Ascending aorta (tissue), 2 donors: ENCODE measurements around the gene PLEKHM1. TPM values are rescaled to one million over a fixed set of nuclear protein-coding genes. Genes with fewer than 3 reads are reported as not detected.

Source experiments
- DNase-seq, 2 donors: peaks; one replicate each; pipeline ENCODE4 v3.0.0-alpha.2; 2019; ENCODE audit warnings: low spot score in 2 of 2
- H3K27ac ChIP-seq, 2 donors: fragments of 200-600 bp; sonication (generic); one replicate each; pipeline ENCODE4 v1.5.1; 2016 to 2017; ENCODE audit warnings: mild to moderate bottlenecking in 1 of 2
- H3K27me3 ChIP-seq: fragments of 200-600 bp; sonication (generic); one replicate; pipeline ENCODE4 v1.5.1; 2017
- H3K36me3 ChIP-seq, 2 donors: fragments of 200-600 bp; sonication (generic); one replicate each; pipeline ENCODE4 v1.5.1; 2016
- H3K4me1 ChIP-seq, 2 donors: fragments of 200-600 bp; sonication (generic); one replicate each; pipeline ENCODE4 v1.5.1; 2016 to 2017; ENCODE audit warnings: mild to moderate bottlenecking in 1 of 2
- H3K4me3 ChIP-seq, 2 donors: fragments of 200-600 bp; sonication (generic); one replicate each; pipeline ENCODE4 v1.5.1; 2016 to 2017; ENCODE audit warnings: mild to moderate bottlenecking in 1 of 2
- H3K9me3 ChIP-seq, 2 donors: fragments of 200-600 bp; sonication (generic); one replicate each; pipeline ENCODE4 v1.5.1; 2016
- intact Hi-C: fragments of 100-400 bp; cut with DNase I; formaldehyde crosslinking; loops from one replicate; pipeline ENCODE4 v1.15.1; 2023
- total RNA-seq: library from RNA; depleted of rRNA; stranded (reverse); fragments of >200 nt; gene quantifications from one replicate; pipeline ENCODE4 v1.1.0, GENCODE V29; 2016
- TF ChIP-seq, protein P1 (sequence below), 3 experiments: fragments of 200-600 bp in 2 of 3; fragments of 450-650 bp in 1 of 3; sonication (generic) in 2 of 3; IDR thresholded peaks; one replicate each; pipeline ENCODE4 v1.5.1; 2016 to 2019; ENCODE audit warnings: antibody characterized with exemption in 3 of 3, mild to moderate bottlenecking in 1 of 3, moderate library complexity in 1 of 3

The PLEKHM1 gene
- total RNA-seq, 1 donor from 2014 or later = 30.2 TPM

- Histone ChIP-seq H3K36me3 (peaks cover 21 to 25% of the 10 kb centered on the region in 2 donors), H3K4me1 (peaks cover 17 to 25% of the 10 kb centered on the region in 2 donors), H3K9me3 (no peaks in the 10 kb centered on the region), H3K4me3 (peak within 1 kb of the TSS; percentile 54 to 59), H3K27ac (no peak within 1 kb of the TSS), H3K27me3 (peaks cover 11% of the 10 kb centered on the region)
- intact Hi-C loops = no loop called here
- DNase-seq = no peak
- TF ChIP-seq, protein P1, sequence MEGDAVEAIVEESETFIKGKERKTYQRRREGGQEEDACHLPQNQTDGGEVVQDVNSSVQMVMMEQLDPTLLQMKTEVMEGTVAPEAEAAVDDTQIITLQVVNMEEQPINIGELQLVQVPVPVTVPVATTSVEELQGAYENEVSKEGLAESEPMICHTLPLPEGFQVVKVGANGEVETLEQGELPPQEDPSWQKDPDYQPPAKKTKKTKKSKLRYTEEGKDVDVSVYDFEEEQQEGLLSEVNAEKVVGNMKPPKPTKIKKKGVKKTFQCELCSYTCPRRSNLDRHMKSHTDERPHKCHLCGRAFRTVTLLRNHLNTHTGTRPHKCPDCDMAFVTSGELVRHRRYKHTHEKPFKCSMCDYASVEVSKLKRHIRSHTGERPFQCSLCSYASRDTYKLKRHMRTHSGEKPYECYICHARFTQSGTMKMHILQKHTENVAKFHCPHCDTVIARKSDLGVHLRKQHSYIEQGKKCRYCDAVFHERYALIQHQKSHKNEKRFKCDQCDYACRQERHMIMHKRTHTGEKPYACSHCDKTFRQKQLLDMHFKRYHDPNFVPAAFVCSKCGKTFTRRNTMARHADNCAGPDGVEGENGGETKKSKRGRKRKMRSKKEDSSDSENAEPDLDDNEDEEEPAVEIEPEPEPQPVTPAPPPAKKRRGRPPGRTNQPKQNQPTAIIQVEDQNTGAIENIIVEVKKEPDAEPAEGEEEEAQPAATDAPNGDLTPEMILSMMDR (IDR thresholded peaks at IDR 0.05) = no peak
Measured at GRCh38 chr17:45432405-45433158, 57.9 kb downstream of the PLEKHM1 start, which contains the start of gene ARHGAP27. ARHGAP27 (minus strand) TSS chr17:45432870; CDS start chr17:45430279, 2,591 bp downstream.

- peaks cover 13 to 18% of the 10 kb centered on the region in 2 donors for H3K36me3 ChIP-seq
- H3K27ac ChIP-seq = no peak overlapping the region
- peak overlapping the region; percentile 54 to 59 for H3K4me3 ChIP-seq
- intact Hi-C loops = no loop called here
- no peaks in the 10 kb centered on the region for H3K9me3 ChIP-seq
- peaks cover 17 to 25% of the 10 kb centered on the region in 2 donors for H3K4me1 ChIP-seq
- DNase-seq = peak in 1 of 2 donors; percentile 75
- H3K27me3 ChIP-seq = peaks cover 11% of the 10 kb centered on the region
- TF ChIP-seq, protein P1 (IDR thresholded peaks at IDR 0.05) = no peak
Measured at GRCh38 chr17:45431531-45432404, 58.8 kb downstream of the PLEKHM1 start.

DNA sequence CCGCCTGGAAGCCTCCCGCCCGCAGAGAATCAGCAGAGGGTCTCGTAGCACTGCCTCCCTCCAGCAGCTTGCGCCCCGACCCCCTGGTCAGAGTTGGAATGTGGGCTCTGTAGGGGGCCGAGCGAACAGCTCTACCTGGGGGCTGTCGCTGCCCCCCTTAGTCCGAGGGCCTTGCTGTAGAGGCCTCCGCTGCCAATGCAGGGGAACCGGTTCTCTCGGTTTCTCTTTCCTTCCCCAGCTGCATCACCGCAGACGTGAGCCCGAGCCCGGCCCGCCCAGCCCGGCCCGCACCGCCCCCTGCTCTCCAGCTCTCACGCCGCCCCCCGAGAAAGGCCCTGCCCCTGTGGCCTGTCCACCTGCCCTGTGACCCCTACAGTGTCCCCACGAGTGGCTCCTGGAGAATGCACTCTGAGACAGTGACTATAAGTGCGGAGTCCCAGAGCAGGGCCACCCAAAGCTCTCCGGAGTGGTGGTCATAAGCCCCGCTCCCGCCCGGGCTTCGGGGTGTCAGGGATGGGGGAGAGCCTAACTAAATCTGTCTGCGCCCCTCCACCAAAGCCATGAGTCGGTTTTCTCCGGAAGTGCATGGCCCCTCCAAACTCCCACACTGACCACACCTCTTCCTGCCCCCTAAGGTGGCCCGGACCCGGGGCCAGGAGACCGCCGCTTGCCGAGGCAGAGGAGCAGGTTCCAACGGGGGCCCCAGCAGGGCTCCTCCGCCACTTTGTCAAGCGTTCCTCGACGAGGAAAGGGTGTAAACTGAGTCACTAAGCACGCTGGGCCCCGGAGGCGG, 59.6 kb downstream of the PLEKHM1 start:
- TF ChIP-seq, protein P1 (IDR thresholded peaks at IDR 0.05) = no peak
- H3K27me3 ChIP-seq = peaks cover 11% of the 10 kb centered on the region
- H3K27ac ChIP-seq = no peak overlapping the region
- H3K9me3 ChIP-seq = no peaks in the 10 kb centered on the region
- peaks cover 4 to 10% of the 10 kb centered on the region in 2 donors for H3K36me3 ChIP-seq
- intact Hi-C loops = no loop called here
- H3K4me1 ChIP-seq = peaks cover 17 to 25% of the 10 kb centered on the region in 2 donors
- DNase-seq = no peak
- peak overlapping the region; percentile 54 to 59 for H3K4me3 ChIP-seq

DNA sequence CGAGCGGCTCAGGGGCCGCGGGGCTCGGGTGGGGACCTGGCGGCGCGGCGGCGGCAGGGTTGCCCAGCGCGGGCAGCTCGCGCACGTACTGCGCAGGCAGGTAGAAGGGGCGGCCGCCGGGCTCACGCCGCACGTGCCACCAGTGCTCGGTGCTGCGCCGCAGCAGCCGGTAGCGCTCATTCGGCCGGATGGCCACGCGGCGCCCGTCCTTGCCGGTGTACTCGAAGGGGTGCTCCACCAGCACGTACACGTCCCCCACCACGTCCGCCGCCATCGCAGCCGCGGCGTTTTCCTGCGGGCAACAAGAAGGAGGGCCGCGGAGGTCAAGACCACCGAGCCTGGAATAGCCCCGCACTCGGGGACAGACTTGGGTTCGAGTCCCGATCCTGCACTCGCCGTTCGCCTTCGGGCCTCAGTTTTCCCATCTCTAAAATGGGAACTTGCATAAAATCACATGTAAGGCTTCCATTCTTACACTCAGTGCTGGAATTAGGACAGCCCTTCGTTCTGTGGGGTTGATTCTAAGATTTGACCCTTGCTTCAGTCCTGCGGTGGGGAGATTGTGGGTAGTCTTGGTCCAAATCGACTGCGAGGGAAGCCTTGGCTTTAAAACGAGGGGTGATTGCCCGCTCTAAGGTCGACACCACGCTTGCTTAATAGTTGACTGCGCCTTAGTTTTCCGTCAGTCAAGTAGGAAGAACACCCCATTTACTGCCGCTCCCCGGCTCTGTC, 60.3 kb downstream of the PLEKHM1 start:
- DNase-seq = no peak
- peaks cover 17 to 25% of the 10 kb centered on the region in 2 donors for H3K4me1 ChIP-seq
- TF ChIP-seq, protein P1 (IDR thresholded peaks at IDR 0.05) = no peak
- peaks cover 11% of the 10 kb centered on the region for H3K27me3 ChIP-seq
- H3K36me3 ChIP-seq = peaks cover 0 to 2% of the 10 kb centered on the region in 2 donors
- intact Hi-C loops = no loop called here
- no peak overlapping the region for H3K27ac ChIP-seq
- no peaks in the 10 kb centered on the region for H3K9me3 ChIP-seq
- H3K4me3 ChIP-seq = peak overlapping the region; percentile 54 to 59
